Neuron (in vitro differentiated cells): ENCODE measurements around the gene SEC22A.

Experiments used
- H2AFZ ChIP-seq: one replicate; pipeline ENCODE4 v1.6.1; 2013; ENCODE audit warnings: low read depth, mild to moderate bottlenecking, inconsistent platforms, low read length, moderate library complexity
- H3K27me3 ChIP-seq: one replicate; pipeline ENCODE4 v1.6.1; 2013; ENCODE audit warnings: low read length; ENCODE audit not compliant: insufficient read depth
- H3K36me3 ChIP-seq: one replicate; pipeline ENCODE4 v1.6.1; 2013; ENCODE audit warnings: low read length; ENCODE audit not compliant: insufficient read depth
- H3K4me1 ChIP-seq: one replicate; pipeline ENCODE4 v1.6.1; 2013; ENCODE audit warnings: low read length; ENCODE audit not compliant: insufficient read depth
- H3K4me3 ChIP-seq: 2 replicates; pipeline ENCODE4 v1.5.1; 2013; ENCODE audit warnings: mild to moderate bottlenecking, low read length, moderate library complexity
- H3K9me3 ChIP-seq: one replicate; pipeline ENCODE4 v1.6.1; 2013; ENCODE audit warnings: low read length

SEC22A gene

GRCh38 chr3:123296836-123297626 is 95.3 kb downstream of the SEC22A start:
- Histone ChIP-seq H3K4me1 (no peaks in the 10 kb centered on the region), H3K27me3 (peaks cover 5% of the 10 kb centered on the region), H3K4me3 (no peak overlapping the region), H3K36me3 (no peaks in the 10 kb centered on the region), H3K9me3 (no peaks in the 10 kb centered on the region), H2AFZ (no peak overlapping the region)

- peaks cover 5% of the 10 kb centered on the region for H3K27me3 ChIP-seq
- no peak overlapping the region for H2AFZ ChIP-seq
- no peaks in the 10 kb centered on the region for H3K9me3 ChIP-seq
- H3K36me3 ChIP-seq = no peaks in the 10 kb centered on the region
- no peaks in the 10 kb centered on the region for H3K4me1 ChIP-seq
- no peak overlapping the region for H3K4me3 ChIP-seq
Observed at GRCh38 chr3:123297627-123297899, 95.8 kb downstream of the SEC22A start.

- Histone ChIP-seq H3K36me3 (no peaks in the 10 kb centered on the region), H3K27me3 (peaks cover 5% of the 10 kb centered on the region), H2AFZ (no peak overlapping the region), H3K4me3 (no peak overlapping the region), H3K9me3 (no peaks in the 10 kb centered on the region), H3K4me1 (no peaks in the 10 kb centered on the region)
Observed at GRCh38 chr3:123298903-123299302, 97.2 kb downstream of the SEC22A start.

- Histone ChIP-seq H3K27me3 (peaks cover 5% of the 10 kb centered on the region), H2AFZ (no peak overlapping the region)
Observed at GRCh38 chr3:123299581-123299980, 97.8 kb downstream of the SEC22A start.

GRCh38 chr3:123300056-123300455 is 98.3 kb downstream of the SEC22A start:
- Histone ChIP-seq H3K27me3 (peaks cover 5% of the 10 kb centered on the region), H3K4me1 (no peaks in the 10 kb centered on the region), H3K36me3 (no peaks in the 10 kb centered on the region), H2AFZ (no peak overlapping the region), H3K9me3 (no peaks in the 10 kb centered on the region), H3K4me3 (no peak overlapping the region)

More at GRCh38 chr3:123299581-123299980, 97.8 kb downstream of the SEC22A start:
- no peak overlapping the region for H3K4me3 ChIP-seq
- H3K36me3 ChIP-seq = no peaks in the 10 kb centered on the region
- H3K4me1 ChIP-seq = no peaks in the 10 kb centered on the region
- no peaks in the 10 kb centered on the region for H3K9me3 ChIP-seq

- peaks cover 1% of the 10 kb centered on the region for H3K27me3 ChIP-seq
- no peak overlapping the region for H3K4me3 ChIP-seq
- no peaks in the 10 kb centered on the region for H3K4me1 ChIP-seq
- H2AFZ ChIP-seq = no peak overlapping the region
- no peaks in the 10 kb centered on the region for H3K9me3 ChIP-seq
- H3K36me3 ChIP-seq = no peaks in the 10 kb centered on the region
Observed at GRCh38 chr3:123300583-123300982, 98.8 kb downstream of the SEC22A start.

- Histone ChIP-seq H3K9me3 (no peaks in the 10 kb centered on the region), H3K36me3 (no peaks in the 10 kb centered on the region), H2AFZ (no peak overlapping the region), H3K27me3 (no peaks in the 10 kb centered on the region), H3K4me1 (no peaks in the 10 kb centered on the region), H3K4me3 (no peak overlapping the region)
Observed at GRCh38 chr3:123301331-123302184, 99.8 kb downstream of the SEC22A start.

- H3K36me3 ChIP-seq = no peaks in the 10 kb centered on the region
- H3K4me1 ChIP-seq = no peaks in the 10 kb centered on the region
- H3K4me3 ChIP-seq = no peak overlapping the region
- no peaks in the 10 kb centered on the region for H3K9me3 ChIP-seq
- no peaks in the 10 kb centered on the region for H3K27me3 ChIP-seq
- no peak overlapping the region for H2AFZ ChIP-seq
Observed at GRCh38 chr3:123302961-123303360, 101.2 kb downstream of the SEC22A start.

- Histone ChIP-seq H3K9me3 (no peaks in the 10 kb centered on the region), H2AFZ (no peak overlapping the region)
Observed at GRCh38 chr3:123303976-123304560, 102.3 kb downstream of the SEC22A start.

GRCh38 chr3:123305192-123305591 is 103.4 kb downstream of the SEC22A start:
- H3K4me3 ChIP-seq = no peak overlapping the region
- no peak overlapping the region for H2AFZ ChIP-seq
- no peaks in the 10 kb centered on the region for H3K9me3 ChIP-seq
- H3K4me1 ChIP-seq = no peaks in the 10 kb centered on the region
- H3K36me3 ChIP-seq = no peaks in the 10 kb centered on the region
- no peaks in the 10 kb centered on the region for H3K27me3 ChIP-seq

More at GRCh38 chr3:123303976-123304560, 102.3 kb downstream of the SEC22A start:
- Histone ChIP-seq H3K4me3 (no peak overlapping the region), H3K27me3 (no peaks in the 10 kb centered on the region), H3K36me3 (no peaks in the 10 kb centered on the region), H3K4me1 (no peaks in the 10 kb centered on the region)

- no peaks in the 10 kb centered on the region for H3K36me3 ChIP-seq
- no peaks in the 10 kb centered on the region for H3K27me3 ChIP-seq
- H3K4me1 ChIP-seq = no peaks in the 10 kb centered on the region
- H2AFZ ChIP-seq = no peak overlapping the region
- no peaks in the 10 kb centered on the region for H3K9me3 ChIP-seq
- no peak overlapping the region for H3K4me3 ChIP-seq
Observed at GRCh38 chr3:123307064-123307463, 105.3 kb downstream of the SEC22A start.

GRCh38 chr3:123310186-123310585 is 108.4 kb downstream of the SEC22A start:
- Histone ChIP-seq H3K4me1 (no peaks in the 10 kb centered on the region), H3K27me3 (peaks cover 7% of the 10 kb centered on the region), H3K36me3 (no peaks in the 10 kb centered on the region), H3K9me3 (no peaks in the 10 kb centered on the region), H2AFZ (no peak overlapping the region), H3K4me3 (no peak overlapping the region)

- Histone ChIP-seq H2AFZ (no peak overlapping the region), H3K36me3 (no peaks in the 10 kb centered on the region)
Observed at GRCh38 chr3:123310741-123311140, 109.0 kb downstream of the SEC22A start.

More at GRCh38 chr3:123310741-123311140, 109.0 kb downstream of the SEC22A start:
- Histone ChIP-seq H3K4me3 (no peak overlapping the region), H3K27me3 (peaks cover 7% of the 10 kb centered on the region), H3K9me3 (no peaks in the 10 kb centered on the region), H3K4me1 (no peaks in the 10 kb centered on the region)
